Fibroblast of skin of right quadriceps (primary cell): Measurements from ENCODE around the gene SGCD.
A peak's percentile ranks its signal among the peaks of the same experiment; 100 is the strongest.

Experiments used
- DNase-seq: peaks from one replicate; pipeline ENCODE4 v3.0.0-alpha.2; 2013

The SGCD gene

DNA sequence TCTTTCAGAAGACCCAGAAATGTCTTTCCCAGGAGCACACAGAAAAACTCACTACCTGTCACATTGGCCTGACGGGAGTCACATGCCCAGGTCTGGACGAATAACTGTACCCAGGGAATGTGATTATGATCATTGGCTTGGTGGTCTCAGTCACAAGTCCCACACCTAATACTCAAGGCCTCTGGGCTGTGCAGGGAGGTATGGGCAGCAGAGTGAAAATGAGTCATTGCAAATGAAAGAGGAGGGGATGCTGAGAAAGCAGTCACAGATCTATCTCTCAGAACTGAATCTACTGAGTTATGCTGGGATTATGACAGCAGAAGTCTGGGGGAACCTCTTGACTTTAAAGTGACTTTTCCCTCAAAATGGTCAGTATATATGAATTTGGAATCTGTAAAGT is 36.9 kb downstream of the SGCD start:
- DNase-seq = no peak

DNA sequence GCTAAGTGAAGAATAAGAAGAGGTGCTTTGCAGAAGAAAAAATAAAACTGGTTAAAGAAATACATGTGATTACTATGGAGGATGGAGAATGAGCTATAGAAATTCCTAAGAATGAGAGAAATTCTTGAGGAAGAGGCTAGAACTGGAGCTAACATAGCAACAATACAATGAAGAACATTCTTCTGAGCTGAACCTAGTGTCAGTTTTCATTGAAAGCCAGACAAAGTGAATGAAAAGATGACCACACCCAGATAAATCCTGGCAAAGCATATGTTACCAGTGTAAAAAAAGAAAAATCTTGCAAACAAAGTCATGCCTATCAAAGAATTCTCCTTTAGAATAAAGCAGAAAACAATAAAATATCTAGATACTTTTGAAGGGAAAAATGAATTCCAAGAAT is 39.6 kb downstream of the SGCD start:
- peak; percentile 26 for DNase-seq

DNA sequence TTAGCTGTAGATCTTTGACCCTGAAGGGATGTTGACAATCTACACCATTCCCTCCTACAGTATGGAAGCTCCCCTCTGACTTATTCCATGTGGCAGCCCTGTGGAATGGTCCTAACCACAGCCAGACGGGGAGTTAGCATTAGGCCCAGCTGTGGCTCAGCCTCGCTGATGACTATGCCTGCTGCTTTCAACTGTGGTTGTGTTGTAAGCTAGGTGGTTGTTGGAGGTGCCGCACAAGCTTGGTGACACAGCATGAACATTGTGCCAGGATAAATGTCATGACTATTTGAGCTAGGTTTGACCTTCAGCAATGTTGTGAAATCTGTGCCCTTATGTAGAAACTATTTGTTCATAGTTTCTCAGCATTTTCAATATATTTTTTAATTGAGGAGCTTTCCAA is 40.6 kb downstream of the SGCD start:
- DNase-seq = peak; percentile 94

DNA sequence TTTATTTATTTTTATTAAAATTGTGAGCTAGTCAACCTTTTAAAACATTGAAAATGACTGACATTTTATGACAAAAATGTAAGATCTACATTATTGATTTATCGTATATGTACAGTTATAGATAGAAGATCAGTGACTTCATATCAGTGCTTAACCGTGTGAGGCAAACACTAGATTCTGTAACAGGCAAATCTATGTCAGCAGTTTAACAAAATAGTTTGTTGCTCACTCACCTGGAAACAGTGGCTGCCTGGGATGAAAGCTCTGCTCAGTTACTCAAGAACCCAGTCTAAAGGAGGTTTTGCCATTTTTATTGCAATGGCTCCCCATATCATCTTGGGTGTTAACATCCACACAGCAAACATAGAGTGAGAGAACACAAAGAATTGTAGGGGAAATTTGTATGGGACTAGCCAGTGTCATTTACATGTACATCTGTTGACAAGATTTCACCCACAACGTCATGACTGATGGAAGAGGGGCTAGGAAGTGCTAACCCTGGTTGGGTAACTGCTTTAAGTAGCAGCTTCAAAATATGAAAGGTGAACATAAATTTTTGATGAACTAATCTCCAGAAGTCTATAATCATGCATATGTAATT is 49.0 kb downstream of the SGCD start:
- no peak for DNase-seq

DNA sequence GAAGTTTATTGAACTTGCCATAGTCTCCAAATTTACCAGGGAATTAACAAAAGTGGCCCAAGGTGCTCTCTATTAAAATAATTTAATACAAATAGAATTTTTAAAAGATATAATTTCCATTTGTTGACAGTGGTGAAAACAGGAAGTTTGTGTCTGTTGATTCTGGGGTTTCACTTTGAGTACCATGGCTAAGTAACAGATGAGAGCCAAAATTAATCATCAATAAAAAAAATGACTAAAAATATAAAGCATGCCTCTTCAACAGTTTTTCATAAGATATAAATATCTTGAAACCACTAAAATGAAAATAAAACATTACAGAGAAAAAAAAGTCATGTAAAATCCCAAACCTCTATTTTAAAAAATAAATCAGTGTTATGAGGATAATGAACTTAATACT is 49.8 kb downstream of the SGCD start:
- no peak for DNase-seq

DNA sequence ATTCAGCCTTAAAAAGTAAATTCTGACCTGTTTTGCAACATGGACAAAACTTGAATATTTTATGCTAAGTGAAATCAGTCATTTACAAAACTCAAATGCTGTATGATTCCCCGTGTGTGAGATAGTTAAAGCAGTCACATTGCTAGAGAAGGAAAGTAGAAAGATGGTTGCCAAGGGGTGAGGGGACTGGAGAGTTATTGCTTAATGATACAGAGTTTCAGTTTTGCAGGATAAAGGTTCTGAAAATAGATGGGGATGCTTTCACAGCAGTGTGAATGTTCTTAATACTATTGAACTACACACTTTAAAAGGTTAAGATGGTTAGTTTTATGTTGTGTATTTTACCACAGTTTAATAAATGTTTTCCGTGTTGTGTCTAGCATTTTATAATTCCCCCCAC is 51.2 kb downstream of the SGCD start:
- no peak for DNase-seq

DNA sequence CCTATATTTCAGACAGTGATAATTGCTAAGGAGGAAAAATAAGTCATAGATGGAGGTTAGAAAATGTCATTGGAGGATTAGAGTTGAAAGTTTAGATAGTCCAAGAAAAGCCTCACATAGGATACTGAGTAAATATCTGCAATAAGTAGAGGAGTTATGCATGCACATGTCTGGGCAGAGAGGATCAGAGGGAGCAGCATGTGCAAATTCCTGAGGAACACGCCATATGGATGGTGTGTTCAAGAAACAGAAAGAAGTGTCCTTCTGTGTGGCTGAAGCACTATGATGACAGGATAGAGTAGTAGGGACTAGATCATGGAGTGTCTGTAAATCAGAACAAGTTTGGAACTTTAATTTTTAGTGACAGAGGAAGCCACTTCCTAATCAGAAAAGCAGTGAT is 52.2 kb downstream of the SGCD start:
- DNase-seq = peak; percentile 50

DNA sequence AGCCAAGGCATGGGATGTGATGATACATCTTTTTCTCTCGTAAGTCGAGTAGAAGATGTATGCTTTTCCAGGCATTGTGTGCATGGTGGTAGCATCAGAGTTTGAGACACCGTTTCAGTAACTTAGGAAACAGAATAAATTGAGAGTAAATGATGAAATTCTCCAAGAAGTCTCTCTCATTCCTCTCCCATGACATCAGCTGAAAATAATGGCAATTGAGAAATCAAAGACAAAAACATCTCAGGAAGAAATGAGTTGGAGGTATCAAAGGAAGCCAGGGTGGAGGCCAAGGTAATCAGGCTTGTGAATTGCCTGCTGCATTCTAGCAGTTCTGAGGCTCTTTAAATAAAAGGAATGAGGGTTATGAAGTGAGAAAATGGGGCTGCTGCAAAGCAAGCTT is 53.9 kb downstream of the SGCD start:
- DNase-seq = peak; percentile 86

DNA sequence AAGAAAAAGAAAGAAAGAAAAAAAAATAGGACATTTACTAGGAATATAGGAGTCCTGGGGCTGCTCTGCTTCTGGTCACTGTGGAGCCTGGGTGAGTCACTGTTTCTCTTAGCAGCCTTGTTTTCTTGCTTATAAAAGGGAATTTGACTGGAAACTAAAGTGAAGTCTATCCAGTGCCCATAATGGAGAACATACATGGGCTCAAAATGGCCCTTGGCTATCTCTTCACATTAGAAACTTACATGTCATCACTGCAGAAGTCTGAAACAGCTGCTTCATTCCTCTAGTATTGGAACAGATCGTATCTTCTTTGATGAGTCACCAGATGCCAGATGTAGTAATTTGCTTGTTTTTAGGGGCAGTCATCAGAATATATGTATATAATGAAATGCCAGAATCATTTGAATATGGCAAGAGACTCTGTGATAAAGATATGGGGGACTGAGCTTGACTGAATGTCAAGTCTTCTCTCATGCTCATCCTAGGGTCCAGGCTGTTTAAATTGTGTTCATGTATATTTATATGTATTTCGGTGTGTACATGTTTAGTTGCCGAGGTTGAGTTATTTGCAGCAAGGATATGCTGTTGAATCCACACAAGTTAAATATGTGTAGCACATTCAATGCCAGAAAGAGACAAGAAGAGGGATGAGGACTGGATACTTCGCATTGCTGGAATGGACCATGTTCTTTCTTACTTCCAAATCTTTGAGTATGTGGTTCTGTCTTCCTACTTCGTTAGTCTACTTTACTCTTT is 56.7 kb downstream of the SGCD start:
- DNase-seq = peak; percentile 86

DNA sequence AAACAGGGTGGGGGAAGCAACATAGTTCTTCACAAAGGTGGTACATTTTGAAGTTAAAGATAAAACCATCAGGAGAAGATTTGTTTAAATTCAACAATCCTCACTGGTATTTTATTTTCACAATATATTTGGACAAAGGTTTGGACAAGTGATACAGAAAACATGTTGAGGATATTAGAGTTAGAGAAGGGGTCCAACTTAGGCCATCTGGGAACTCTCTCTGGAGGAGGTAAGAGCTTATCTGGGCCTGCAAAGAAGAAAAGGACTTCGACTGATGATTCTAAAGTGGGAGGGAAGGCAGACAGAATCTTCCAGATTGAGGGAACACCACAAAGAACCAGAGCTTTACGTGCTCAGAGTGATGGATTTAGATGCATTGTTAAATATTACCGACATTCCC is 58.5 kb downstream of the SGCD start:
- DNase-seq = no peak

DNA sequence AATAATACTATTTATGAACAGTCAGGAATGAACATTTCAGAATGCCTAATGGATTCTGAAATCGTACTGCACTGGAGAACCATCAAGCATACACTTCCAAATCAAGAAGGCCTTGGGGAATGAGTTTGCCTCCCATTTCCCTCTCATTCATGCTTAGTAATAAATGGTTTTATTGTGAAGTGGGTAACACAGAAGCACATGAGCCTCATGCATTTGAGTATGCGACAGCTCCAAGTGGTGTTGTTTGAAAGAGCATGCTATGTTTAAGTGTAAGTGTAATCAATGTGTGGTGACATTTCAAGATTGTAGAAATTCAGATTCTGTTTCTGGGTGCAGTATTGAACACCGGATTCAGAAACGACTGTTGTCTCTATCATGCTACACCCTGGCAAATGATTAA is 60.0 kb downstream of the SGCD start:
- no peak for DNase-seq

DNA sequence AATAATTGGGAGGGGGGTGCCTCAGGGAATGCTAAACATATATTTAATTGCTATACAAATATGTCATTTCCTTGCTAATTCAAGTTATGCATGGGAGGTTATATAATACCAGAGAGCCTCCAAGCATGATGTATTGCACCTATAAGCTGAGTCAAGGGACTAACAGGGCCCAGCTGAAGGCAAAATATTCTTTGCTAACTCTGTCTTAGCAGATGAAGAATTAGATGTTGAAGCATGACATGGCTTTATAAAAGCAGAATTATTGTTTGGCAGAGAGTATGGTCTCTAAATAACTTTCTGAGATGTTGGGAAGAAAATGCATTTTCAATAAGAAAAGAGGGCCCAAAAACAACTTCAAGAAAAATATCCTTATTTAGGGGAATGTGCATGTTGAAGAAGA is 60.4 kb downstream of the SGCD start:
- DNase-seq = no peak

DNA sequence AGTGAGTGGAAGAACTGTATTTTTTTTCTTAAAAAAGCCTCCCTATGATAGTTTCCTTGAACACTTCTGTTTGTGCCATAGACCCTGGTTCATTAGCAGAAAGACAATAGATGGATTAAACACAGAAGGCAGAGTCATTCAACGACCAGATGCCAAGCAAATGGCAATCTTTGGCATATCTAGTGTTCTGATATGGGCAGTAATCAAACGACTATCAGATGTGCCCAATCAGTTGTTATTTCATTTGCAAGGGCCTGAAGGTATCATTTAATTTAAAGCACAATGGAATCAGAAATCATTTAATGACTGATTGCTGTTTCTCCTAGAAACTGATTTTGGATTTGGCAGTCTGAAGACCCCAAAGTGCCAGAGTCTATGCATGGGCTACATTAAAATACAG is 61.3 kb downstream of the SGCD start:
- no peak for DNase-seq

DNA sequence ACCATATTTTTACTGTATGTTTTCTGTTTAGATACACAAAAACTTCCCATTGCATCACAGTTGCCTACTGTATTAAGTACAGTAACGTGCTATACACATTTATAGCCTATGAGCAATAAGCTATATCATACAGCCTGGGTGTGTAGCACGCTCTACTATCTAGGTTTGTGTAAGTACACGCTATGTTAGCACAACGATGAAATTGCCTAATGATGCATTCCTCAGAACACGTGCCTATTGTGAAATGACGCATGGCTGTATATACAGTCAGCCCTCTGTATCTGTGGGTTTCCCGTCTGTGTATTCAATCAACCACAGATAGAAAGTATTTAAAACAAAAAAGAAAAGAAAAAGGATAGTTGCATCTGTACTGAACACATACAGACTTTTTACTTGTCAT is 64.2 kb downstream of the SGCD start:
- peak; percentile 92 for DNase-seq

DNA sequence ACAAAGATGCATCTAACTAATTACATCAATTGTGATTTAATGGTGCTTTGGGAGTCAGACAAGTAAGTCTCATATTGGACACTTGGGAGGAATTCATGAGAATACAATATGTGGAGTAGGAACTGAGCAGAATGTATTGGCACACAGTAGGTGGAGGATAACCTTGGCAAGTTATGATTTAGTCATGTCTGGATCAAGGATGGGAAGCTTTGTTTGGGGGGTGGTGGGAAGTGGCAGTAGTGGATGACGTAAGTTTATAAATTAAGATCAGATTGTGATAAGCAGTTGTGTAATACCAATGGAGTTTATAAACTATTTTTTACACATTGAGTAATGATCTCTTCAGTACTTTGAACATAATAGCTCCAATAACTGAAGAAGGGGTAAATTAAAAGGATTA is 67.0 kb downstream of the SGCD start:
- peak; percentile 40 for DNase-seq

DNA sequence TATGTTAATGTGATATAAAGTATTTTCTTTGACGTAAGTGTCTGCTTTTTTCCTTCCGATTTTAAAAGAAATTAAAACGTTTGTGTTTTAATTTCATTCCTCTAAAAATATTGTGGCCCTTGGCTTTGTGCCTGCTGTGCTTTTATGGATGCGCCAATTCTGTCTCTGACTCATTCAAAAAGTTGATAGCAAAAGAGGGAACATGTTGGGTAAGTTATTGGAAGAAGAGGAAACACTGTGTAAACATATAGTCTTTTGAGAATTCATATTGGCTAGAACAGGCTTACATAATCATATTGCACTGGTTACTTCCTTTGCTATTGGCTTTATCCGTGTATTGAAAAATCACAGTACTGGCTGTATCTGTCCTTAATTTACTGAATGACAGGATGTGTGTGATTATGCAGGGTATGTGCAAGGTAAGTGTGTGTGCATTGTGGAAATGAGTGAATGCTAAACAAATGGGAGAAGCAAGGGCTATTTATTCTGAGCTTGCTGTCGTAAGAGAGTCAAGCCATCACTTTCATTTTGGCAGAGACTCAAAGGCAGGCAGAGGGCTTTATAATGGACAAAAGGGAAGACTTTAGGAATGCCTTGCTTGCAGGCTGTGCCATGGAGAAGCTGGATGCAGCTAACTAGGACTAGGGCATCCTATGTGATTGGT is 67.8 kb downstream of the SGCD start:
- peak; percentile 22 for DNase-seq

DNA sequence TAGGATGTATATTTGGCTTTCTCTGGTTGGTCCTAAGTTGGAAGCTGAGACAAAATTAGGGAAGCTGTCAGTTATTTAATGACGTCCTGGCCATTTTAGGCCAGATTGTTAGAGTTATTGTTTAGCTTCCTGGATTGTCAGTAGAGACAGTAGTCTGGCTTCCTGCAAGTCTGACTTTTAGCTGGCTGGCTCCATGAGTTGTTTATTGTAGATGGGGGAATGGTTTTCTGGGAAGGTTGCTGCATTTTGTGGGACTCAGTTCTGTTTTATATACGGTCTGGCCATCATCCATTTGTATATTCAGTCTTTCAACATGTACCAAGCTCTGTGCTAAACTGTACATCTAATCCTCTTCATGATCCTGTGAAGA is 68.3 kb downstream of the SGCD start:
- peak; percentile 13 for DNase-seq

DNA sequence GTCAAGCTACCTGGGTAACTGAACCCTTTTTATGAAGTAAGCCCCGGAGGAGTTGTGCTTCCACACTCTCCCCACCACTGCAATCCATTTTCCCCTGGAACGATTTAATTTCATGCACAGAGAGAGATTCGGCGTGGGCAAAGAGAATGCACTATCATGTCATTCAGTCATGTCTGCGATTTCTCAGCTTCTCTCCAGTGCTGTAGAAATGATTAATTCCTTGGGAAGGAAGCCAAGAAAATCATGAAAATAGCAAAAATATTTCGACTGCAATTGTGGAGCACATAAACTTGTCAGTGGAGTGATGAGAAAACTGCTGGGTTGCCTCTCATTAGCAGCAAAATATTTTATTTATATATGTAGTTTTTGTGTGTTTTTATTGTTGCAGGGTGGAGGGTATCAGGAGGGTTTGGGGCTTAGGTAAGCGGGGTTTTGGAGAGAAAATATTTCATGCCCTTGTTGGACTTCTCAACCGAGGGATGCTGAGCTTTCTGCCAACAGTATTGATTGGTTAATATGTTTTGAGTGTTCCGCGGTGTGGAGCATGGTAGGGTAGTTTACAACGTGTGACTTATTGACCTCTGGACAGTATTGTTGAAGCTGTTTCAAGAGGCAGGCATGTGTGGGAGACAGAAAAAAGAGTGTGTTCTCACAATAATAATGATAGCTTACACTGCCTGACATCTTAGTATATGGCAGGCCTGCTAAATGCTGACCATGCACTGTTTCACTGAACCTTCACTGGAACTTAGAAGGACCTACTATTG is 69.3 kb downstream of the SGCD start:
- peak; percentile 89 for DNase-seq

DNA sequence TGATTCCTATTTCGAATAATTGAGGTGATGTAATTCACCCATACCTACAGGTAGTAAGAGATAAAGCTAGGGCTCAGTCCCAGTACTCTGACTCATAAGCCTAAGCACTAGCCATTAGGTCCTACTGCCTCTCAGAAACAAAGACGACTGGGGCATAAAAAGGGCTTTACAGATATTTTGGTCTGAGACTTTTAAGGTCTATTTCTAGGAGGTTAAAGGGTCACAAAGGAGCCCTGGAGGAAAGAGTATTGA is 69.8 kb downstream of the SGCD start:
- no peak for DNase-seq

DNA sequence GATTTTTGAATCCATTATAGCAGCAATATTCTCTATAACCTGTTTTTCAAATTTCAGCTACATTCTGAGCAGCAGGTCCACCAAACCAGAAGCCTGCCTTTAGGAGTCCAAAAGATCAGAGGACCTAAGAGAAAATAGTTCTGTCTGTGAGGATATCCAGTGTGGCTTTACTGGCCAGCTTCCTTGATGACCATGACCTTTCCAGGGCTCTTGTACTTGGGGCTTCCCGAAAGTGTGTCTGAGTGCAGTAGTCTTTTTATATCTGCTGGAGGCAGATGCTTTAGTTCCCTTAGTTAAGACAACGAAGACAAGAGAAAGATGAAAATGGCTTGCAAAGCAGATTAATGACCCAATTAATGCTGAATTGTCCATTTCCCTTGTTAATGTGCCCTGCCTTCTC is 72.4 kb downstream of the SGCD start:
- DNase-seq = no peak

DNA sequence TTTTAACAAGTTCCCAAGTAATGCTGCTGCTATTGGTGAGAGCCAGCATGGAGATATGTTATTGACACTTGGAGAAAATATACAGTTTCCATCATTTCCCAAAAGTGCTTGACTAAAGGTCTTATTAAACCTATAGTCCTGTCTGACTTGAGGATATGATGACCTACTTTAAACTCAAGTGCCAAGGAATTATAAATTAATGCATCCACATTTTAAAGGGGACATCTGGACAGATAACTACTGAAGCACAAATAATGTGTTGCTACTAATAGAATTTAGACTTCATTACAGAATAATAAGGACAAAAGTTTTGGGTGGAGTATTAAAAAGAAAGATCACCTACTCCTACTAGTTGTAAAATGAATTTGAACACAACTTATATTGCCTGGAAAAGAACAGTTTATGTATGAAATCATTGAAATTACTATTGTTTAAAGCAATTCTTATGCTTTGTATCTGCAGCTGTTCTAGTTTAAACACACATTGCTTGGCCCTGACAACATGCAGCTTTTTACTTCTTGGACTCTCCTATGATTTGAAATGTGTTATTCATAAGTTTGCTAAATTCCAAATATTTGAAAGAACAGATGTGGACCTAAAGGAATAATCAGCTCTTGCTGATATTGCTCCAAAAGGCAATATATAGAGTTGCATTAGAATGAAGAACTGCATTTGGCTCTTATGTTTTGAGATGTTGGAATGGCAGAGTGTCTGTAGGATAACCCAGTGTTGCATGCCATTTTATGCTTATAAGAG is 73.4 kb downstream of the SGCD start:
- DNase-seq = no peak

DNA sequence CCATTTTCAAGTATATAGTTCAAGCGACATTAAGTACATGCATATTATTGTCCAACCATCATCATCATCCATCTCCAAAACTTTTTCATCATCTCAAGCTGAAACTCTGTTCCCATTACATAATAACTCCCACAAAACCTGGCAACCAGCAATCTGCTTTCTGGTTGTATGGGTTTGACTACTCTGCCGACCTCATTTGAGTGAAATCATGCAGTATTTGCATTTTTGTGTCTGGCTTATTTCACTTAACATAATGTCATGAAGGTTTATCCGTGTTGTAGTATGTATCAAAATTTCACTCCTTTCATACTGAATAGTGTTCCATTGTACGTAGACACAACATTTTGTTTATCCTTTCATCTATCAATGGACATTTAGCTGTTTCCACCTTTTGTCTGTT is 74.8 kb downstream of the SGCD start:
- DNase-seq = no peak

DNA sequence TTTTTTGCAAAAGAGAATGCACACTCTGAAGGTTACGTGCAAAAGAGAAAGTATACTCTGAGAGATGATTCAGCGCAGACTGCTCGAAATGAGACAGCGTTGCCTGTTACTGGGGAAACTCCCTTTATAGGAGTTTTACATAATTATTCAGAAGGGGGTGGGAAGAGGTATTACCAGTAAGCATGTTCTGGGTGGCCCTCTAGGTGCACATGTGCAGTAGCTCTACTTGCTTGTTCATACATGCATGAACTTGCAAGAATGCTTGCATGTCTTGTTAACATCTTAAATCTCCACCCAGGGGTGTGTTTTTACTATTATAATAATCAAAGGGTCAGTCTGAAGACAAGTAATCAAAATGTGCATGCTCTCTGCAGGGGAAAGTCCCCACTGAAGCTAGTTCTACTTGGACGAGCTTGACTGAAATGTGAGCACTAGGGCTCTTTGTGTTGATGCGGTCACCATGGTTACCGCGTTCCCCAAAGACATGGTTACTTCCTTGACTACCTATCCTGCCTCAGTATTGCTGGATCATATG is 75.5 kb downstream of the SGCD start:
- peak; percentile 46 for DNase-seq
